Activated CD4-positive, alpha-beta T cell treated with anti-CD3 and anti-CD28 coated beads, Interleukin-2, amount 10 ng/mL, durations not matched to agents 24 days and 14 days (primary cell): ENCODE measurements around the gene SERPINB4. TPM values are rescaled to one million over a fixed set of nuclear protein-coding genes. Genes with fewer than 3 reads are reported as not detected.

Experiments
- DNase-seq: peaks from one replicate; pipeline ENCODE4 v3.0.0; 2022
- H3K27ac Mint-ChIP-seq: one replicate; pipeline ENCODE4 v1.8.0; 2022; ENCODE audit warnings: mild to moderate bottlenecking, mixed read lengths
- H3K27me3 Mint-ChIP-seq: one replicate; pipeline ENCODE4 v1.8.0; 2022; ENCODE audit warnings: mixed read lengths
- H3K36me3 Mint-ChIP-seq: one replicate; pipeline ENCODE4 v1.8.0; 2022; ENCODE audit warnings: low read depth, mild to moderate bottlenecking, mixed read lengths
- H3K4me1 Mint-ChIP-seq: one replicate; pipeline ENCODE4 v1.8.0; 2021; ENCODE audit warnings: mixed read lengths
- H3K4me3 Mint-ChIP-seq: one replicate; pipeline ENCODE4 v1.8.0; 2022; ENCODE audit warnings: mild to moderate bottlenecking, moderate library complexity, mixed read lengths
- H3K9me3 Mint-ChIP-seq: one replicate; pipeline ENCODE4 v1.8.0; 2021; ENCODE audit warnings: mixed read lengths
- intact Hi-C: fragments of 100-400 bp; cut with micrococcal nuclease; formaldehyde crosslinking; loops from one replicate; pipeline ENCODE4 v1.15.1; 2023
- total RNA-seq: library from RNA; stranded (reverse); gene quantifications from 2 replicates; pipeline ENCODE4 v1.2.3, GENCODE V29; 2022

SERPINB4 gene
- total RNA-seq, 1 donor from 2014 or later = not detected

DNA sequence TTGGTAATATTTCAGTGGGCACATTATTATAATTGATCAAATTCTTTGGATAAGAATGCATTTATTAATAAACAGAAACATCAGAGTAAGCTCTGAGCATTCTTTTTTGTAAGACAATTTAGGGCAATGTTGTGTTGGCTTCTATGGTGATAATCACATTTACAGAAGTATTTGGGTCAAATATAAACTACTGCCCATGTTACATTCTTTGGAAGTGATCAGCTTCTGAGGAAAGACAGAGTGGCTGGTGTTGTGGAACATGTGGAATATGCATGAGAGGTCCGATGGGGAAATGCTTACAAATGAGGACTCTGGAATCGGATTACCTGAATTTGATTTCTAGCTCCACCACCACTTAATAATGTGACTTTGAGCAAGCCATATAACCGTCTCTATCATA, 37.5 kb downstream of the SERPINB4 start:
- Mint-ChIP-seq H3K36me3 (no peaks in the 10 kb centered on the region), H3K27me3 (peaks cover 7% of the 10 kb centered on the region), H3K4me3 (no peak overlapping the region), H3K27ac (no peak overlapping the region), H3K4me1 (no peaks in the 10 kb centered on the region), H3K9me3 (no peaks in the 10 kb centered on the region)
- DNase-seq = no peak
- intact Hi-C loops = no loop called here

DNA sequence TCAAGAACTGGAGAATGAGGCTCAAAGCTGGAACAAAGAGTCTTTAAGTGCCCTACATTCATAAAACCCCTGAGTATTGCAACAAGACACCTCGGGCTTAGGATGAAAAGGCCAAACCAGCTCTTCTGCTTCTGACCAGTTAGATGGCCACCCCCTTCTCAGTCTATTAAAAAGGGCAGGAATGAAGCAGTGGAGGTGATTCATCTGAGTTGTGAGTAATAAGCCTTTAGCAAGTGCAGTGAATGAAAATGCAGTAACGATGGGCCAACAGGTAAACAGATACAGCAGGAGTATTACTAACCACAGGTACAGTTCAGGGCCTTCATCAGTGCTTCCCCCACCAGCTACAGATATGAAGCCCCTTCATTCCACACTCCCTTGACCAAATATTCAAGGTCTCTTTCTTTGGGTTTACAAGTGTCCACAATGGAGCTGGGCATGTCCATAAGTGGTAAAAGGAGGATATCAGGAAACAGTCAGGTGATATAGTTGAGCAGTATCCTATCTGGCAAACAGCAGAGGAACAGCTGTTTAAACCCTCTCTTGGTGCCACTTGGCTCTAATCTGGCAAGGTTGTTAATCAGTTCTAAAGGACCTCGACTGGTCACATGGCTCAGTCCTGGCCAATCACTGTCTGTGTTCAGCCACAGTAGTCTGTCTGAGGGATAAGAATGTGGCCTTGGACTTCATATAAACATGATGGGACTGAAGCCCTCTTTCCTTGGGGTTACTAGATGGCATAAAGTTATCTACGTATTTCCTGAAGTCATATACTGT, 39.1 kb downstream of the SERPINB4 start:
- Mint-ChIP-seq H3K9me3 (no peaks in the 10 kb centered on the region), H3K4me1 (no peaks in the 10 kb centered on the region), H3K27me3 (peaks cover 4% of the 10 kb centered on the region), H3K27ac (no peak overlapping the region), H3K36me3 (no peaks in the 10 kb centered on the region), H3K4me3 (no peak overlapping the region)
- intact Hi-C loops = no loop called here
- DNase-seq = no peak

GRCh38 chr18:63603772-63604171, 40.3 kb downstream of the SERPINB4 start:
- Mint-ChIP-seq H3K27me3 (peaks cover 4% of the 10 kb centered on the region), H3K4me3 (no peak overlapping the region), H3K9me3 (no peaks in the 10 kb centered on the region), H3K27ac (no peak overlapping the region), H3K36me3 (no peaks in the 10 kb centered on the region), H3K4me1 (no peaks in the 10 kb centered on the region)
- intact Hi-C loops = no loop called here
- DNase-seq = no peak

DNA sequence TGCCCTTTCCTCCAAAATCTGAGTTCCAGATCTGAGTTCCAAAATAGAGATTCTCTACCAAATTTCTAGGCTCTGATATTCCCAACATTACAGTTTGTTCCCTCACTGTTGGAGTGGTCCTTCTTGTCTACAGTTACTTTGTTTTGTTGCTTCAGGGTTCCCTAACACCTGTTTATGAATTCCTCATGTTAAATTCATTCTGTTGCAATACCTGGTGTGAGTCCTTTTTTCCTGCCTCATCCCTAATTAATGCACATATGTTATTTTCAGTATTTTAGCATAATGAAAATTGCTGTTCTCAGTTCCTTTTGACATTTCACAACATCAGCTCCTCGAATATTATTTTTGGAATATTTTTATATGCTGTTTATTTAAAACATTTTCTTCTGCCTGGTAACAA, 40.7 kb downstream of the SERPINB4 start:
- Mint-ChIP-seq H3K9me3 (no peaks in the 10 kb centered on the region), H3K27me3 (peaks cover 4% of the 10 kb centered on the region), H3K36me3 (no peaks in the 10 kb centered on the region), H3K27ac (no peak overlapping the region), H3K4me3 (no peak overlapping the region), H3K4me1 (no peaks in the 10 kb centered on the region)
- DNase-seq = no peak
- intact Hi-C loops = no loop called here

DNA sequence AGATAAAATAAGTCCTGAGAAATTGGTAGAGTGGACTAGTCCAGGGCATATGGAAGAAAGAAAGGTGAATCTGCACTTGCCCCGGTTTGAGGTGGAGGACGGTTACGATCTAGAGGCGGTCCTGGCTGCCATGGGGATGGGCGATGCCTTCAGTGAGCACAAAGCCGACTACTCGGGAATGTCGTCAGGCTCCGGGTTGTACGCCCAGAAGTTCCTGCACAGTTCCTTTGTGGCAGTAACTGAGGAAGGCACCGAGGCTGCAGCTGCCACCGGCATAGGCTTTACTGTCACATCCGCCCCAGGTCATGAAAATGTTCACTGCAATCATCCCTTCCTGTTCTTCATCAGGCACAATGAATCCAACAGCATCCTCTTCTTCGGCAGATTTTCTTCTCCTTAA, 47.1 kb downstream of the SERPINB4 start:
- DNase-seq = no peak
- Mint-ChIP-seq H3K4me1 (no peaks in the 10 kb centered on the region), H3K36me3 (no peaks in the 10 kb centered on the region), H3K4me3 (no peak overlapping the region), H3K27me3 (peaks cover 2% of the 10 kb centered on the region), H3K9me3 (no peaks in the 10 kb centered on the region), H3K27ac (no peak overlapping the region)
- intact Hi-C loops = no loop called here

- H3K27ac Mint-ChIP-seq = no peak overlapping the region
- intact Hi-C loops = no loop called here
- H3K27me3 Mint-ChIP-seq = peaks cover 2% of the 10 kb centered on the region
- no peaks in the 10 kb centered on the region for H3K36me3 Mint-ChIP-seq
- no peak overlapping the region for H3K4me3 Mint-ChIP-seq
- H3K9me3 Mint-ChIP-seq = no peaks in the 10 kb centered on the region
- no peaks in the 10 kb centered on the region for H3K4me1 Mint-ChIP-seq
- DNase-seq = no peak
Observed at GRCh38 chr18:63592471-63592870, 51.6 kb downstream of the SERPINB4 start.

GRCh38 chr18:63591725-63592124, 52.3 kb downstream of the SERPINB4 start:
- intact Hi-C loops = no loop called here

GRCh38 chr18:63590966-63591695, 52.9 kb downstream of the SERPINB4 start:
- no peak for DNase-seq
- peaks cover 2% of the 10 kb centered on the region for H3K27me3 Mint-ChIP-seq
- no peak overlapping the region for H3K27ac Mint-ChIP-seq
- intact Hi-C loops = no loop called here
- H3K36me3 Mint-ChIP-seq = no peaks in the 10 kb centered on the region
- no peaks in the 10 kb centered on the region for H3K9me3 Mint-ChIP-seq
- H3K4me1 Mint-ChIP-seq = no peaks in the 10 kb centered on the region
- H3K4me3 Mint-ChIP-seq = no peak overlapping the region

More at GRCh38 chr18:63591725-63592124, 52.3 kb downstream of the SERPINB4 start:
- H3K36me3 Mint-ChIP-seq = no peaks in the 10 kb centered on the region
- peaks cover 2% of the 10 kb centered on the region for H3K27me3 Mint-ChIP-seq
- no peak overlapping the region for H3K4me3 Mint-ChIP-seq
- H3K27ac Mint-ChIP-seq = no peak overlapping the region
- H3K4me1 Mint-ChIP-seq = no peaks in the 10 kb centered on the region
- no peak for DNase-seq
- H3K9me3 Mint-ChIP-seq = no peaks in the 10 kb centered on the region

- no peak overlapping the region for H3K4me3 Mint-ChIP-seq
- no peak overlapping the region for H3K27ac Mint-ChIP-seq
- H3K36me3 Mint-ChIP-seq = no peaks in the 10 kb centered on the region
- no peaks in the 10 kb centered on the region for H3K4me1 Mint-ChIP-seq
- intact Hi-C loops = no loop called here
- H3K27me3 Mint-ChIP-seq = peaks cover 6% of the 10 kb centered on the region
- no peak for DNase-seq
- H3K9me3 Mint-ChIP-seq = no peaks in the 10 kb centered on the region
Observed at GRCh38 chr18:63590373-63590772, 53.7 kb downstream of the SERPINB4 start.

DNA sequence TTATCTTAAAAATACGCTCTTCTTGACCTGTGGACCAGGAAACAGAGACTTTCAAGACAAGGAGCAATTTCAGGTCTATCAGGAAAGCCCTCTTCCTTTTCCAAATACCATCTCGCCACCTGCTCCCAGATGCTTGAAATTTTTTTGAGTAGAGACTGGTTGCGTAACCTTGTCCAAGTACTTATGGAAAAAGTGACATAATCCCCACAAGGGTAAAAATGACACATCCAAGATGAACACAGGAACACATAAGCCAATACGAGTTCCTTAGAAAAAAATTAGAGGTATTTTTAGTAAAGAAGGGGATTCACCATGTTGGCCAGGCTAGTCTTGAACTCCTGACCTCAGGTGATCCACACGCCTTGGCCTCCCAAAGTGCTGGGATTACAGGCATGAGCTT, 55.1 kb downstream of the SERPINB4 start:
- DNase-seq = no peak
- Mint-ChIP-seq H3K4me3 (no peak overlapping the region), H3K27ac (no peak overlapping the region), H3K9me3 (no peaks in the 10 kb centered on the region), H3K36me3 (no peaks in the 10 kb centered on the region), H3K4me1 (no peaks in the 10 kb centered on the region), H3K27me3 (peaks cover 7% of the 10 kb centered on the region)
- intact Hi-C loops = no loop called here

Other genes starting within 250 kb of the SERPINB4 start
- 50.8 and 62.1 TPM in 2 replicates for gene VPS4B, start 221.8 kb downstream of the SERPINB4 start, total RNA-seq
- gene SERPINB5, start 167.3 kb downstream of the SERPINB4 start, total RNA-seq = not detected in 2 replicates
- not detected in 2 replicates for gene SERPINB12, start 101.9 kb downstream of the SERPINB4 start, total RNA-seq
- gene SERPINB13, start 56.9 kb downstream of the SERPINB4 start, total RNA-seq = not detected in 2 replicates
- gene SERPINB3, start 17.6 kb upstream of the SERPINB4 start, total RNA-seq = not detected in 2 replicates
- not detected in 2 replicates for gene SERPINB11, start 58.7 kb upstream of the SERPINB4 start, total RNA-seq
- gene SERPINB7, start 131.2 kb upstream of the SERPINB4 start, total RNA-seq = not detected in 2 replicates
- gene SERPINB2, start 243.4 kb upstream of the SERPINB4 start, total RNA-seq = not detected in 2 replicates